ENCODE results near the gene PRKCE.

- TF ChIP-seq POLR2A (IDR thresholded peaks at IDR 0.05): no peak
- TF ChIP-seq CTCF (IDR thresholded peaks at IDR 0.05): no peak
Observed at GRCh38 chr2:45910473-45911060, 259.1 kb downstream of the PRKCE start.
